IMR-90 (cell line): ENCODE data around the gene NAV2. TPM values are rescaled to one million over a fixed set of nuclear protein-coding genes. Genes with fewer than 3 reads are reported as not detected.

Experiments used
- ATAC-seq: fragments of 200-7000 bp; cut with Tn5 transposase; 2 replicates; pipeline ENCODE4 v1.9.1; 2020; ENCODE audit warnings: low read depth, mild to moderate bottlenecking, moderate library complexity
- BruUV-seq: library from RNA; stranded (reverse); fragments of 400-500 nt; replicated peaks from 2 replicates; lab custom pipeline; 2021; lab: Mats Ljungman, UMichigan
- CTCF ChIA-PET: fragments of 300-600 bp; formaldehyde crosslinking; extraction: SDS; loops from one replicate; lab custom pipeline; 2021; ENCODE audit warnings: antibody characterized with exemption; lab: Yijun Ruan, JAX
- POLR2A ChIA-PET: fragments of 300-600 bp; sonication (Branson Sonifier 250); formaldehyde crosslinking; loops from one replicate; lab custom pipeline; 2022; ENCODE audit warnings: antibody characterized with exemption; ENCODE audit not compliant: unreplicated experiment; lab: Charles Lee
- DNase-seq: peaks from one replicate; pipeline ENCODE4 v3.0.0; 2013
- H2AFZ ChIP-seq: replicated peaks from 2 replicates; pipeline ENCODE3; 2013; ENCODE audit warnings: low read length, mild to moderate bottlenecking; ENCODE audit not compliant: poor library complexity
- H2AK5ac ChIP-seq: 2 replicates; pipeline ENCODE4 v1.6.1; 2013; ENCODE audit warnings: low read depth, low read length, inconsistent platforms
- H2AK9ac ChIP-seq: replicated peaks from 2 replicates; pipeline ENCODE3; 2013; ENCODE audit warnings: mild to moderate bottlenecking, low read depth, low read length, moderate library complexity; ENCODE audit not compliant: poor library complexity
- H2BK120ac ChIP-seq: 2 replicates; pipeline ENCODE4 v1.6.1; 2013; ENCODE audit warnings: low read depth, low read length, inconsistent platforms
- H2BK15ac ChIP-seq: 3 replicates; pipeline ENCODE4 v1.6.1; 2013; ENCODE audit warnings: low read depth, low read length, inconsistent platforms
- H2BK20ac ChIP-seq: 2 replicates; pipeline ENCODE4 v1.6.1; 2013; ENCODE audit warnings: low read depth, mild to moderate bottlenecking, inconsistent platforms, low read length, moderate library complexity
- H2BK5ac ChIP-seq: 2 replicates; pipeline ENCODE4 v1.6.1; 2013; ENCODE audit warnings: mild to moderate bottlenecking, low read depth, low read length, inconsistent platforms; ENCODE audit not compliant: poor library complexity, severe bottlenecking
- H3K14ac ChIP-seq: replicated peaks from 2 replicates; pipeline ENCODE4 v1.6.1; 2013; ENCODE audit warnings: low read depth, low read length, inconsistent platforms
- H3K18ac ChIP-seq: 2 replicates; pipeline ENCODE4 v1.6.1; 2013; ENCODE audit warnings: low read depth, low read length, control low read depth
- H3K23ac ChIP-seq: 2 replicates; pipeline ENCODE4 v1.6.1; 2013; ENCODE audit warnings: low read depth, low read length, inconsistent platforms
- H3K27ac ChIP-seq: 2 replicates; pipeline ENCODE4 v1.5.1; 2013; ENCODE audit warnings: mild to moderate bottlenecking, control low read depth, low read length; ENCODE audit not compliant: insufficient read depth
- H3K27me3 ChIP-seq: 2 replicates; pipeline ENCODE4 v1.6.1; 2013; ENCODE audit warnings: low read length; ENCODE audit not compliant: control insufficient read depth, insufficient read depth
- H3K36me3 ChIP-seq: 2 replicates; pipeline ENCODE4 v1.6.1; 2013; ENCODE audit warnings: low read length, mixed read lengths; ENCODE audit not compliant: control insufficient read depth, insufficient read depth
- H3K4ac ChIP-seq: 2 replicates; pipeline ENCODE4 v1.6.1; 2013; ENCODE audit warnings: low read depth, low read length, inconsistent platforms
- H3K4me1 ChIP-seq: 2 replicates; pipeline ENCODE4 v1.6.1; 2013; ENCODE audit warnings: low read length, mixed read lengths; ENCODE audit not compliant: control insufficient read depth, insufficient read depth
- H3K4me2 ChIP-seq: 2 replicates; pipeline ENCODE4 v1.6.1; 2013; ENCODE audit warnings: low read depth, mild to moderate bottlenecking, control low read depth, low read length, moderate library complexity
- H3K4me3 ChIP-seq: 2 replicates; pipeline ENCODE4 v1.5.1; 2013; ENCODE audit warnings: low read depth, mild to moderate bottlenecking, control low read depth, low read length, moderate library complexity; ENCODE audit not compliant: insufficient read depth
- H3K56ac ChIP-seq: 2 replicates; pipeline ENCODE4 v1.6.1; 2013; ENCODE audit warnings: low read length, inconsistent platforms; ENCODE audit not compliant: insufficient read depth; ENCODE audit errors: extremely low read depth
- H3K79me1 ChIP-seq, 2 experiments: 2 replicates each; pipeline ENCODE4 v1.6.1; 2013; ENCODE audit warnings: low read length in 2 of 2, inconsistent platforms in 1 of 2, low read depth in 1 of 2
- H3K9ac ChIP-seq: 2 replicates; pipeline ENCODE4 v1.6.1; 2013; ENCODE audit warnings: low read depth, low read length, control low read depth
- H3K9me1 ChIP-seq: 2 replicates; pipeline ENCODE4 v1.6.1; 2013; ENCODE audit warnings: low read length, inconsistent platforms; ENCODE audit not compliant: insufficient read depth
- H3K9me3 ChIP-seq: 2 replicates; pipeline ENCODE4 v1.6.1; 2013; ENCODE audit warnings: low read length; ENCODE audit not compliant: control insufficient read depth, insufficient read depth
- H4K20me1 ChIP-seq: 2 replicates; pipeline ENCODE4 v1.6.1; 2013; ENCODE audit warnings: low read length, inconsistent platforms; ENCODE audit not compliant: insufficient read depth
- H4K5ac ChIP-seq: 2 replicates; pipeline ENCODE4 v1.6.1; 2013; ENCODE audit warnings: mild to moderate bottlenecking, low read depth, low read length, control low read depth
- H4K8ac ChIP-seq, 2 experiments: 2 replicates each; pipeline ENCODE4 v1.6.1; 2013; ENCODE audit warnings: low read depth in 2 of 2, low read length in 2 of 2, control low read depth in 1 of 2, inconsistent platforms in 1 of 2
- H4K91ac ChIP-seq: 2 replicates; pipeline ENCODE4 v1.6.1; 2013; ENCODE audit warnings: low read depth, low read length, inconsistent platforms; ENCODE audit not compliant: insufficient read depth
- BHLHE40 ChIP-seq: fragments of 150-350 bp; IDR thresholded peaks from 2 replicates; pipeline ENCODE4 v1.6.1; 2016; ENCODE audit warnings: mild to moderate bottlenecking, low read depth, low read length
- CEBPB ChIP-seq: IDR thresholded peaks from 2 replicates; pipeline ENCODE4 v1.6.1; 2012; ENCODE audit warnings: low read depth, low read length, improper control_type of control experiment
- CHD1 ChIP-seq: IDR thresholded peaks from 2 replicates; pipeline ENCODE4 v1.6.1; 2012; ENCODE audit warnings: low read depth, low read length, improper control_type of control experiment
- CTCF ChIP-seq: conservative IDR thresholded peaks from 2 replicates; pipeline ENCODE4 v1.5.1; 2012; ENCODE audit warnings: mild to moderate bottlenecking, low read depth, low read length, improper control_type of control experiment
- ELK1 ChIP-seq: fragments of 150-350 bp; IDR thresholded peaks from 2 replicates; pipeline ENCODE4 v1.6.1; 2016; ENCODE audit warnings: low read depth, mild to moderate bottlenecking, low read length, moderate library complexity, borderline replicate concordance
- FOS ChIP-seq: fragments of 150-350 bp; IDR thresholded peaks from 2 replicates; pipeline ENCODE4 v1.6.1; 2016; ENCODE audit warnings: low read depth, low read length
- MAFK ChIP-seq: IDR thresholded peaks from 2 replicates; pipeline ENCODE4 v1.6.1; 2012; ENCODE audit warnings: low read depth, low read length, improper control_type of control experiment
- MAZ ChIP-seq: IDR thresholded peaks from 2 replicates; pipeline ENCODE4 v1.6.1; 2012; ENCODE audit warnings: low read depth, mild to moderate bottlenecking, low read length, improper control_type of control experiment, moderate library complexity, borderline replicate concordance
- MXI1 ChIP-seq: IDR thresholded peaks from 2 replicates; pipeline ENCODE4 v1.6.1; 2012; ENCODE audit warnings: low read depth, mild to moderate bottlenecking, low read length, moderate library complexity, borderline replicate concordance
- NFE2L2 ChIP-seq: fragments of 150-350 bp; IDR thresholded peaks from 2 replicates; pipeline ENCODE4 v1.6.1; 2016; ENCODE audit warnings: low read depth, mild to moderate bottlenecking, low read length
- POLR2A ChIP-seq: IDR thresholded peaks from 2 replicates; pipeline ENCODE4 v1.6.1; 2012; ENCODE audit warnings: mild to moderate bottlenecking, low read depth, low read length
- RAD21 ChIP-seq: IDR thresholded peaks from 2 replicates; pipeline ENCODE4 v1.6.1; 2012; ENCODE audit warnings: low read length, improper control_type of control experiment
- RCOR1 ChIP-seq: IDR thresholded peaks from 2 replicates; pipeline ENCODE4 v1.6.1; 2012; ENCODE audit warnings: mild to moderate bottlenecking, low read length, improper control_type of control experiment; ENCODE audit not compliant: insufficient replicate concordance
- RFX5 ChIP-seq: IDR thresholded peaks from 2 replicates; pipeline ENCODE4 v1.8.0; 2012; ENCODE audit warnings: low read depth, mild to moderate bottlenecking, low read length, moderate library complexity
- SMC3 ChIP-seq: fragments of 150-350 bp; IDR thresholded peaks from 2 replicates; pipeline ENCODE4 v1.6.1; 2016; ENCODE audit warnings: low read depth, mild to moderate bottlenecking, antibody characterized with exemption, low read length, moderate library complexity
- USF2 ChIP-seq: fragments of 150-350 bp; IDR thresholded peaks from 2 replicates; pipeline ENCODE4 v1.6.1; 2017; ENCODE audit warnings: mild to moderate bottlenecking, antibody characterized with exemption, low read length, low read depth
- WGBS, 2 experiments: methylation state at CpG; one replicate each; pipeline versions ENCODE4 v1.1.5 to v1.1.7; 2013; ENCODE audit warnings: missing lambda C conversion rate in 2 of 2; ENCODE audit not compliant: insufficient read length in 1 of 2; ENCODE audit errors: extremely low coverage in 2 of 2; 5-methylcytosine and 5-hydroxymethylcytosine counted together
- dilution Hi-C: fragments of 300-500 bp; cut with HindIII; formaldehyde crosslinking; loops from one replicate; pipeline ENCODE4 v1.14.3; 2018; ENCODE audit warnings: low sequenced_read_pairs; ENCODE audit not compliant: unreplicated experiment
- in situ Hi-C: fragments of 300-500 bp; cut with MboI; formaldehyde crosslinking; loops from 3 replicates; pipeline ENCODE4 v1.14.3; 2019; ENCODE audit warnings: low sequenced_read_pairs, inconsistent platforms, mixed read lengths
- intact Hi-C: fragments of 100-400 bp; cut with micrococcal nuclease; formaldehyde crosslinking; loops from 2 replicates; pipeline ENCODE4 v1.10.0; 2022
- polyA plus RNA-seq, 3 experiments: library from polyadenylated mRNA; depleted of rRNA; stranded (reverse); fragments of >200 nt; gene quantifications; 2 replicates each; pipeline ENCODE4 v1.2.3, GENCODE V29; 2012; ENCODE audit warnings: low replicate concordance in 1 of 3
- total RNA-seq: library from RNA; depleted of rRNA; stranded (reverse); fragments of >200 nt; gene quantifications from 2 replicates; pipeline ENCODE4 v1.2.3, GENCODE V29; 2012

The NAV2 gene
- total and polyA plus RNA-seq, 2 of the 4 experiments (the other 2 are of a cell fraction) = 4.5 to 12.6 TPM

GRCh38 chr11:20066013-20066782 is 353.6 kb downstream of the NAV2 start:
- Histone ChIP-seq H3K9ac (no peak overlapping the region), H3K27ac (no peak overlapping the region), H4K5ac (no peak overlapping the region), H4K20me1 (no peaks in the 10 kb centered on the region), H3K79me1 (no peaks in the 10 kb centered on the region), H2BK5ac (no peak overlapping the region), H3K9me1 (0 out of 2 replicates have a peak, but pooled peaks cover 2% of the 10 kb centered on the region), H3K4ac (no peak overlapping the region), H2AK5ac (no peak overlapping the region), H3K9me3 (no peaks in the 10 kb centered on the region), H3K56ac (no peak overlapping the region), H4K8ac (no peak overlapping the region), H2BK15ac (no peak overlapping the region), H3K23ac (no peak overlapping the region), H2AFZ (no peak overlapping the region), H3K4me3 (no peak overlapping the region), H3K36me3 (peaks cover 4% of the 10 kb centered on the region), H2BK120ac (no peak overlapping the region), H2BK20ac (no peak overlapping the region), H3K4me1 (peaks cover 2% of the 10 kb centered on the region; the same call in 1 of the 2 replicates), H3K18ac (no peak overlapping the region), H3K14ac (no peak overlapping the region), H3K4me2 (no peak overlapping the region), H4K91ac (no peak overlapping the region), H3K27me3 (no peaks in the 10 kb centered on the region), H2AK9ac (no peak overlapping the region)
- ATAC-seq = no peak
- WGBS, 2 experiments = 94% methylated on average over 3 of the region's 5 CpGs; no CpG with 5 or more reads in 1 of the 2 experiments
- dilution Hi-C loops = no loop called here
- no peak for TF ChIP-seq ELK1
- no peak for TF ChIP-seq RAD21
- TF ChIP-seq FOS = no peak
- no peak for TF ChIP-seq POLR2A
- no peak for TF ChIP-seq RCOR1
- no peak for TF ChIP-seq BHLHE40
- no peak for TF ChIP-seq CTCF
- no peak for TF ChIP-seq CHD1
- TF ChIP-seq NFE2L2 = no peak
- TF ChIP-seq MXI1 = no peak
- no peak for TF ChIP-seq USF2
- no peak for TF ChIP-seq MAFK
- no peak for TF ChIP-seq MAZ
- no peak for TF ChIP-seq RFX5
- TF ChIP-seq SMC3 = no peak
- TF ChIP-seq CEBPB = no peak
- BruUV-seq = no TSS peak
- intact Hi-C loops = no loop called here
- ChIA-PET POLR2A (no interaction called here), CTCF (no interaction called here)
- in situ Hi-C loops = no loop called here
- DNase-seq = no peak
